ENCODE results near the gene DRP2.

DNA sequence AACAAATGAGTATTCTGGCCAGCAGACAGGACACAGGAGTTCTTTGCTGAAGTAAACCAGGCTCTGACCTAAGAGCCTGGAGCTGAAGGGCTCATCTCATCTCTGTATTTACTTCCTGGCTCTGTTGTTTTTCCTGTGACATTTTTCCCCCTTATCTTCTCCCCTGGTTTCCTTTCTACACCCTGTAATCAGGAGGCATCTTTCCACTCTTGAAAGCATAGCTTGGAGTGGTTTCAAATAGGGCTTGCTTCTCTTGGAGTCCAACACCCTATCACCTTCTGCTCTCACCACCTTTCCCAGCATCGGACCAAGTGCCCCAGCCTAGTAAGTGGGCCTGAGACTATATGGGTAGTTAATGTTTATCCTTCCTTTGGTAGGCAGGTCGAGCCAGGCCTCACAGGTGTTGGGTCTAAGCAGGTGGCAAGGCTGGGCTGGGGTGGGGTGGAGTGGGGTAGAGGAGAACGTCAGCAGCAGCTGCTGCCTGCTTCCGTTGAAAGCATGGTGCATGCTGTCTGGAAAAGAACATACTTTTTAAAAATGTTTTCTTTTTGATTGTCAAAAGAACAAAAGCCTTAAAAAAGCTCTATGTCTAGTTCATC, 1.2 kb downstream of the DRP2 start:
- TF ChIP-seq, protein P1, sequence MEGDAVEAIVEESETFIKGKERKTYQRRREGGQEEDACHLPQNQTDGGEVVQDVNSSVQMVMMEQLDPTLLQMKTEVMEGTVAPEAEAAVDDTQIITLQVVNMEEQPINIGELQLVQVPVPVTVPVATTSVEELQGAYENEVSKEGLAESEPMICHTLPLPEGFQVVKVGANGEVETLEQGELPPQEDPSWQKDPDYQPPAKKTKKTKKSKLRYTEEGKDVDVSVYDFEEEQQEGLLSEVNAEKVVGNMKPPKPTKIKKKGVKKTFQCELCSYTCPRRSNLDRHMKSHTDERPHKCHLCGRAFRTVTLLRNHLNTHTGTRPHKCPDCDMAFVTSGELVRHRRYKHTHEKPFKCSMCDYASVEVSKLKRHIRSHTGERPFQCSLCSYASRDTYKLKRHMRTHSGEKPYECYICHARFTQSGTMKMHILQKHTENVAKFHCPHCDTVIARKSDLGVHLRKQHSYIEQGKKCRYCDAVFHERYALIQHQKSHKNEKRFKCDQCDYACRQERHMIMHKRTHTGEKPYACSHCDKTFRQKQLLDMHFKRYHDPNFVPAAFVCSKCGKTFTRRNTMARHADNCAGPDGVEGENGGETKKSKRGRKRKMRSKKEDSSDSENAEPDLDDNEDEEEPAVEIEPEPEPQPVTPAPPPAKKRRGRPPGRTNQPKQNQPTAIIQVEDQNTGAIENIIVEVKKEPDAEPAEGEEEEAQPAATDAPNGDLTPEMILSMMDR (conservative IDR thresholded peaks at IDR 0.05): no peak
- TF ChIP-seq EZH2 (IDR thresholded peaks at IDR 0.05; ENCODE audit: low read depth): no peak

Data from PC-9 (cell line).